A673 (cell line): ENCODE measurements around the gene GRAP2.

Experiments used
- CTCF ChIP-seq: fragments of 300-800, 200-600 bp; sonication (generic); conservative IDR thresholded peaks from 2 replicates; pipeline ENCODE4 v1.5.1; 2017; ENCODE audit warnings: low read depth, mild to moderate bottlenecking, antibody characterized with exemption, low read length, moderate library complexity, mixed read lengths
- EZH2 ChIP-seq: fragments of 200-600 bp; sonication (generic); IDR thresholded peaks from 2 replicates; pipeline ENCODE4 v1.6.1; 2017; ENCODE audit warnings: borderline replicate concordance, low read depth, mild to moderate bottlenecking, mixed read lengths, antibody characterized with exemption, low read length; ENCODE audit not compliant: poor library complexity, severe bottlenecking

- TF ChIP-seq CTCF (no peak), EZH2 (no peak)
Observed at GRCh38 chr22:39947220-39948216, 46.6 kb downstream of the GRAP2 start.
